Epithelial cell of prostate (primary cell): Measurements from ENCODE around the gene DPY19L2.
"Not testable (repeated sequence)": the region's sequence is repeated elsewhere in the genome, so short reads cannot be mapped to it uniquely, and the experiment has no call there.

ENCODE experiments used
- DNase-seq: peaks from one replicate; pipeline ENCODE4 v3.0.0-alpha.2; 2011; ENCODE audit warnings: low read depth, low spot score
- H3K27ac ChIP-seq: fragments of 450-650 bp; 2 replicates; pipeline ENCODE4 v1.5.1; 2017; ENCODE audit warnings: mild to moderate bottlenecking

The DPY19L2 gene

DNA sequence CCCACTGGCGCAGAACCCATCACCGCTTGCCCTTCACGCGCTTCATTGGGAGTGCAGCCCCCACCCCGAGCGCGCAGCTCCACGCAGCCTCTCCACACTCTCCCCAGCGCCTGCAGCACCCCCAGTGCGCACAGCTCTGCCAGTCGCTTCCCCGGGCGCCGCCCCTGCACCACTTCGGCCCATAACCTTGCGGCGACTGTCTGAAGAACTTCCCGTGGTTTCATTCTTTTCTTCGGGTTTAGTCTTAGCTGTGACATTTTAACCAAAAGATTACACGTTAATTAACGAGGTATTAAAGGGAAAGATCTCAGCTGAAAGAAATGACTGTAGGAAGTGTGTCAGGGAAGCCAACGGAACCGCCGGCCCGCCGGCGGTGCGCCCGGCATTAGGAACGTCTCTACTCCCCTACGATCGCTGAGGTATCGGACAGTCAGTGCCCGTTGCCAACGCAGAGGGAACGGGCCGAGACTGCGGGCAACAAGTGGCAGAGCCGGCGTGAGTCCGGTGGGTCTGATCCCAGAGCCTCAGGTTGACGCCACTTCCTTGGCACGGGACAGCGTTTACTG, 590 bp upstream of the DPY19L2 start:
- DNase-seq, H3K27ac ChIP-seq: not testable (repeated sequence)

DNA sequence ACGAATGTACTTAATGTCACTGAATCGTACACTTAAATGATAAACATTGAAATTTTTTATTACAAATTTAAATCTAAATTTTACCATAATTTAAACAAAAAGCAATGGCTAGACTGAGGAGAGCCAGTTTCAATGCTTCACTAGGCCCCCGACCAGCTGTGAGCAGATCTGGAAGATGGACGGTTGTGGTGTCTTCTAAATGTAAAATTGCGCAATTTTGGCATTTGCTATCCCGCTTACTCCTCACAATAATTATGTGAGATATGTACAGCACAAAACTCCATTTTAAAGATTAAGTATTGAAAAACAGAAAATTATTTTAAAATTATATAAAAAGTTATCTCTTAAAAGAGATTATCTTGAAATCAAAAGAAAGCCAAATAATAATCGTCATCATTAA, 5.3 kb downstream of the DPY19L2 start:
- DNase-seq, H3K27ac ChIP-seq: not testable (repeated sequence)

GRCh38 chr12:63658501-63658900, 9.8 kb downstream of the DPY19L2 start:
- not testable (repeated sequence) for H3K27ac ChIP-seq, DNase-seq

DNA sequence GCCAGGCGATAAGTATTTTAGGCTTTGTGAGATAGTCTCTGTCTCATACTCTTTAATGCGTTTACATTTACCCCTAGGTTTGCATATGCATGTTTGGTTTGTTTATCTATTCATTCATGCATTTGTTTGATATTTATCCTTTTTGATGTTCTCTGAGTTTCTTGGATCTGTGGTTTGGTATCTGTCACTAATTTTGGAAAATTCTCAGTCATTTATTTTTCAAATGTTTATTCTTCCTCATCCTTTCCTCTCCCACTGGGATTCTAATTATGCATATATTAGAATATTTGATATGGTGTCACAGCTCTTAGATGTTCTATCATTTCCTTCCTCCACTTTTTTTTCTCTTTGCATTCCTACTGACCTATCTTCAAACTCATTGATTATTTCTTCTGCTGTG, 11.9 kb downstream of the DPY19L2 start:
- H3K27ac ChIP-seq, DNase-seq: not testable (repeated sequence)

DNA sequence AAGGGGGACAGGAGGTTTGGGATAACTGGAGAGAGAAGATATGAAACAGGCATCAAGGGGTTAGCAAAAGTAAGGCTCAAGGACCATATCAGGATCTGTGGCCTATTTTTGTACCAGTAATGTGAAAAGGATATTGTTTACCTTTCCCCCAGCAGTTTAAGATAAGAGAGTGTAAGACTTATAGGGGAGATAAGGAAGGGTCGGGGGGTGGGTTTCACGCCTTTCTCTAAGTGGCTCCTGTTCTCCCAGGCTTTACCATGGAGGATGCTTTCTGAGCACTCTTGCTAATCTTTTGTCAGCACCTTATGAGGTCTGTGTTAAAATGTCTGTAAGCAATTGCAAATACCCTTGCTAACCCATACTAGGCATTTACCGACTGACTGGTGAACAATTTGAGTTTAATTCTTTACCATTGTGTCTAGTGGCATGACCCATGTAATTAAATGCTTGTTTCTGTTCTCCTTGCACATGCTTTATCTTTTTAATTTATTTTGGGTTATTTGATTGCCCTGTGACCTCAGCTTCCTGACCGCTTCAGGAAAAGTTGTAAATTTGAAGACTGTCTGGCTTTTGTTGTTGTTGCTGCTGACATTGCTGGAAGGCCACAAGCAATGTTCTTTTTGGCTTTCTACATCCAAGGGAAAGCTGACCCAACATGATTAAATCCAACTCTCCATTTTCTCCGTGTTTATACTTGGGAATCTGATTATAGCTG, 12.6 kb downstream of the DPY19L2 start:
- not testable (repeated sequence) for H3K27ac ChIP-seq, DNase-seq

DNA sequence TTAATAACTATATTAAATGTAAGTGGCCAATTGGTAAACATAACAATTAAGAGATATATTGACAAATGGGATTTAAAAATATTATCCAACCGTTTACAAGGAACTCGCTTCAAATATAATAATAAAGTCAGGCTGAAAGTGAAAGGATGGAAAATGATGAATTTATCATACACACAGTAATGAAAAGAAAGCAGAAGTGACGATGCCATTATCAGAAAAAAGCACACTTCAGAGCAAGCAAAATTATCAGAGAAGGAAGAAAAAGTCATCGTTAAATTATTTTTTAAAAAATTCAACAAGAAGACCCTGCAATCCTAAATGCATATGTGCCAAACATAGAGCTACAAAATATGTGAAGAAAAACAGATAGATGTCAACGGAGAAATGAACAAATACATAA, 13.8 kb downstream of the DPY19L2 start:
- not testable (repeated sequence) for DNase-seq, H3K27ac ChIP-seq

DNA sequence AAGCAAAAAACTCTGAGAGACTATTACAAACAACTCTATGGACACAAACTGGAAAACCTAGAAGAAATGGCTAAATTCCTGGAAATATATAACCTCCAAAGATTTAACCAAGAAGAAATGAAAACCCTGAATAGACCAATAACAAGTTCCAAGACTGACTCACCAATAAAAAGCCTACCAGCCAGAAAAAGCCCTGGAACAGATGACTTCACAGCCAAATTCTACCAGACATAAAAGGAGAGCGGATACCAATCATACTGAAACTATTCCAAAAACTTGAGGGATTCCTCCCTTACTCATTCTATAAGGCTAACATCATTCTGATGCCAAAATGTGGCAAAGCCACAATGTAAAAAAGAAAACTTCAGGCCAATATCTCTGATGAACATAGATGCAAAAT, 18.8 kb downstream of the DPY19L2 start:
- DNase-seq, H3K27ac ChIP-seq: not testable (repeated sequence)

GRCh38 chr12:63643381-63644140, 24.7 kb downstream of the DPY19L2 start:
- not testable (repeated sequence) for H3K27ac ChIP-seq
- DNase-seq, result peak; percentile 16

GRCh38 chr12:63624258-63624657, 44.0 kb downstream of the DPY19L2 start:
- not testable (repeated sequence) for H3K27ac ChIP-seq, DNase-seq

DNA sequence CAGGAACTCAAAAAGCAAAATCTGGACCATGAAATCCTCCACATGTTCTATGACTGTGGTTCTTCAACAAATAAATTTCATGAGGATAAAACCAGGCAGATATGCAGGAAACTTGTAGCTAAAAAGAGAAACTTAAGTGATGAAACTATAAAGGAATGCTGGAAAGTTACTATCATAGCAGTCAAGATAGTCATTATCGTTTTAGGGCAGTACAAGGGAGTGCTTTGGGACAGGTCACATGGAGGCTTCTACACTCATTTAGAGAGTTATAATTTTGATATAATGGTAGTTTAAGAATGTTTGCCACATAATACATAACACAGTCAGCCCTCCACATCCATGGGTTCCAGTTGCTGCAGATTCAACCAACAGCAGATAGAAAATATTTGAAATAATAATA, 52.7 kb downstream of the DPY19L2 start:
- not testable (repeated sequence) for H3K27ac ChIP-seq, DNase-seq

- DNase-seq, H3K27ac ChIP-seq: not testable (repeated sequence)
Observed at GRCh38 chr12:63611285-63611684, 57.0 kb downstream of the DPY19L2 start.

DNA sequence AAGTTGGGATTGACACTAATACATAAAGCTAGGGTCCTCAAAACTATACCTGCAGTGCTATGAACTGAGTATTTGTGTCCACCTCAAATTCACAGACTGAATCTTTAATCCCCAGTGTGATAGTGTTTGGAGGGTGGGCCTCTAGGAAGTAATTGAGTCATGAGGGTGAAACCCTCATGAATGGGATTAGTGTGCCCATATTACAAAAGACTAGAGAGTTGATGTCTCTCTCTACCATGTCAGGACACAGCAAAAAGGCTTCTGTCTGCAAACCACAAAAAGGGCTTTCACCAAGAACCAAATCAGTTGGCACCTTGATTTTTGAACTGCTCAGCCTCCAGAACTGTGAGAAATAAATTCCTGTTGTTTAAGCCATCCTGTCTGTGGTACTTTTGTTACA, 59.0 kb downstream of the DPY19L2 start:
- not testable (repeated sequence) for H3K27ac ChIP-seq, DNase-seq

DNA sequence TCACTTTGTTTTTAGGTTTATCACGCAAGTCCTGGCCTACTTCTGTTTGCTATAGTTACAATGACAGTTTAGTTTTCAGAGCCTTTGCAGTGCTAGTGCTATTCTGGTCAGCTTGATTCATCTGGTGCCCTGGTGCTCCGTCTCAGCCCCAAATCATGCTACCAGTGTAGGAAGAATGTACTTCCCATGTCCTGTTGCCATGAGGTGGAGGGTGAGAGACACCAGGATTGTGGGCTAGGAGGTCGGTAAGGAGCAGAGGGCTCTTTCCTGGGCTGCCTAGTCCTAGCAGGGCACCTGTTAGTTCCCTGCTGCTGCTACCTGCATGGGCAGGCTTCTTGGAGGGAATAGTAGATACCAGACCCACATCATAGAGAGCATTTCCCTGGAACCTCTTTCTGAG, 63.3 kb downstream of the DPY19L2 start:
- not testable (repeated sequence) for H3K27ac ChIP-seq, DNase-seq

GRCh38 chr12:63594828-63595227, 73.5 kb downstream of the DPY19L2 start:
- H3K27ac ChIP-seq, result not testable (repeated sequence)
- peak; percentile 49 for DNase-seq

DNA sequence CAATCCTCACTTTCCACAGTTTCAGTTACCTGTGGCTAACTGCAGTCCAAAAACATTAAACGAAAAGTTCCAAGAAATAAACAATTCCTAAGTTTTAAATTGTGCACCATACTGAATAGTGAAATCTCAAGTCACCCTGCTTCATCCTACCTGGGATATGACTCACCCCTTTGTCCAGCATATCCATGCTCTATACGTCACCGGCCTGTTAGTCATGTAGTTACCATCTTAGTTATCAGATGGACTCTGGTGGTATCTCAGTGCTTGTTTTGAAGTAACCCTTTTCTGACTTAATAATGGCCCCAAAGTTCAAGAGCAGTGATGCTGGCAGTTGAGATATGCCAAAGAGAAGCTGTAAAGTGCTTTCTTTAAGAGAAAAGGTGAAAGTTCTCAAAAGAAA, 83.9 kb downstream of the DPY19L2 start:
- peak; percentile 34 for DNase-seq

GRCh38 chr12:63583289-63583688, 85.0 kb downstream of the DPY19L2 start:
- not testable (repeated sequence) for H3K27ac ChIP-seq, DNase-seq

More for the DNA sequence above, 83.9 kb downstream of the DPY19L2 start:
- H3K27ac ChIP-seq, result not testable (repeated sequence)

GRCh38 chr12:63577631-63578030, 90.7 kb downstream of the DPY19L2 start:
- not testable (repeated sequence) for DNase-seq, H3K27ac ChIP-seq

- not testable (repeated sequence) for H3K27ac ChIP-seq, DNase-seq
Observed at GRCh38 chr12:63572038-63572437, 96.3 kb downstream of the DPY19L2 start.

DNA sequence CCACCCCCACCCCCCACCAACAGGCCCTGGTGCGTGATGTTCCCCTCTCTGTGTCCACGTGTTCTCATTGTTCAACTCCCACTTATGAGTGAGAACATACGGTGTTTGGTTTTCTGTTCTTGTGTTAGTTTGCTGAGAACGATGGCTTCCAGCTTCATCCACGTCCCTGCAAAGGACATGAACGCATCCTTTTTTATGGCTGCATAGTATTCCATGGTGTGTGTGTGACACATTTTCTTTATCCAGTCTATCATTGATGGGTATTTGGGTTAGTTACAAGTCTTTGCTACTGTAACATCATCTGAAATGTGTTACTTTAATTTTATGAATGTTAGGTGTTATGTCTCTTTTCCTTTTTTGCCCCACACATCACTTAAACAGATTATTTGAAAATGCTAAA, 109.8 kb downstream of the DPY19L2 start:
- not testable (repeated sequence) for DNase-seq, H3K27ac ChIP-seq

DNA sequence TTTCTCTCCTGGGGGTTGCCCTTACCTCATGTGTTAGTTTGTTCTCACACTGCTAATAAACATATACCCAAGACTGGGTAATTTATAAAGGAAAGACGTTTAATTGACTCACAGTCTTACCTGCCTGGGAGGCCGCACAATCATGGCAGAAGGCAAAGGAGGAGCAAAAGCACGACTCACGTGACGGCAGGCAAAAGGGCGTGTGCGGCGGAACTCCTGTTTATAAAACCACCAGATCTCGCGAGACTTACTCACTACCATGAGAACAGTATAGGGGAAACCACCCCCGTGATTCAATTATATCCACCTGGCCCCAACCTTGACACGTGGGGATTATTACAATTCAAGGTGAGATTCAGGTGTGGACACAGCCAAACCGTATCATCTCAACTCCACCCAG, 116.9 kb downstream of the DPY19L2 start:
- not testable (repeated sequence) for H3K27ac ChIP-seq, DNase-seq

DNA sequence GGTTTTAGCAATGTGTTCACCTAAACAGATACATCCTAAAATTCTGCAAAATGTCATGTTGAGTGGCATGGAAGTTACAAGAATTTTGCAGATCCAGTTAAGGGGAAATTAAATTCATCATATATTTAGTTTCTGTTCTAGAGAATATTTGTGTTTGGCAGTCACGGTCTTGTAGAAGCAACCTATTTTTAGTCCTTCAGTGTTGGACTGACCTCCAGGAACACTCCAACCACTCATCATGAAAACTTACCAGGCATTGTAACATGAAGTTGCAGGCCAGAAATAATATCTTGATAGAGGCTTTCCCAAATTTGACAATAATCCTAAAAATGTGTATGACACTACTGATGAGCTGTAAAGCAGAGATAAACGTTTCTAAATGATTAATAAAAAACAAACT, 119.3 kb downstream of the DPY19L2 start:
- H3K27ac ChIP-seq, DNase-seq: not testable (repeated sequence)
